GM12891 (cell line): ENCODE results near the gene KAZN.

Experiments used
- POLR2A ChIP-seq: IDR thresholded peaks from 2 replicates; pipeline ENCODE4 v1.6.1; 2011; ENCODE audit warnings: low read depth, low read length, control low read depth
- POLR2AphosphoS5 ChIP-seq: IDR thresholded peaks from 2 replicates; pipeline ENCODE4 v1.6.1; 2011; ENCODE audit warnings: low read depth, low read length, control low read depth
- SPI1 ChIP-seq: IDR thresholded peaks from 2 replicates; pipeline ENCODE4 v1.6.1; 2011; ENCODE audit warnings: low read depth, low read length, control low read depth
- TAF1 ChIP-seq: IDR thresholded peaks from 2 replicates; pipeline ENCODE4 v1.6.1; 2011; ENCODE audit warnings: low read depth, low read length, control low read depth

- TF ChIP-seq POLR2A (no peak), TAF1 (no peak), POLR2AphosphoS5 (no peak), SPI1 (no peak)
Measured at GRCh38 chr1:14625996-14626395, 27.5 kb downstream of the KAZN start.
